Activated CD4-positive, alpha-beta T cell treated with anti-CD3 and anti-CD28 coated beads for 48 hours (primary cell): ENCODE results near the gene BBS4.

Experiments used
- DNase-seq: peaks from one replicate; pipeline ENCODE4 v3.0.0-alpha.2; 2020

Gene BBS4

DNA sequence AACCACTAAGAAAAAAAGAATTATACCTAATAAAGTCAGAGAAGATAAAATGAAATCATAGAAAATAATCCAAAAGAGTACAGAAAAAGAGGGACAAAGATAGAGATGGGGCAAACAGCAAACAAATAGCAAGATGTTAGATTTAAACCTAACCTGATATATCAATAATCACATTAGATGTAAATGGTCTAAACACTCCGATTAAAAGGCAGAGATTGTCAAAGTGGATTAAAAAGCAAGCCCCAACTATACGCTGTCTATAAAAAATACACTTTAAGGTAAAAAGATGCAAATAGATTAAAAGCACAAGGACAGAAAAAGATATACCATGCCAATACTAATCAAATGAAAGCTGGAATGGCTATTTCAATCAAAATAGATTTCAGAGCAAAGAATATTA, 80.8 kb downstream of the BBS4 start:
- no peak for DNase-seq

DNA sequence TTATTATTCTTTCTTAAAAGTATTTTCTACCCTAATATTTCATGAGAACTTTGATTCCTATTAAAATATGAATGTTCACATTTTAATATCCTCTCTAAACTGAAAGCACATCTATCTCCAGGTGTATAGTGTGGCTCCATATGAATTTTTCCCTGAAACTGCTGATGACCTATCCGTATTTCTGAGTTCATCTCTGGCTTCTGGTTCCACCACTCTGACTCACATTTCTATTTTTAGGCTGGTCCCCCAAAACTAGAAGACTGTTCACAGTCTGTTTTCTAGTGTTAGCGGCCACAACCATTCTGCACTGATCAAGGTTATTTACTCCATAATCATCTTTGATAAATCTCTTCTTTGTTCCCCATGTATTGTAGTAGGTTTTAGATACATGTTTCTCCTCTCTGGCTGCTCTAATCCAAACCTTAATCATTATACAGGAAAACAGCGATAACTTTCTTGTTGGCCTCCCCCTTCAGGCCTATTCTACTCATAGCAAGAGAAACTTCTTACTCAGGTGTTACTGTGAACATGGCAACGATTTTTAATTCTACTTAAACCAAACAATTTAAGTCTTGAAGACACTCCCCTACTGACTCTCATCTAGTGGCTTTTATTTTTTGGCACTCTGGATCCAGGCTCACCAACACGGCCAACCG, 84.8 kb downstream of the BBS4 start:
- no peak for DNase-seq

DNA sequence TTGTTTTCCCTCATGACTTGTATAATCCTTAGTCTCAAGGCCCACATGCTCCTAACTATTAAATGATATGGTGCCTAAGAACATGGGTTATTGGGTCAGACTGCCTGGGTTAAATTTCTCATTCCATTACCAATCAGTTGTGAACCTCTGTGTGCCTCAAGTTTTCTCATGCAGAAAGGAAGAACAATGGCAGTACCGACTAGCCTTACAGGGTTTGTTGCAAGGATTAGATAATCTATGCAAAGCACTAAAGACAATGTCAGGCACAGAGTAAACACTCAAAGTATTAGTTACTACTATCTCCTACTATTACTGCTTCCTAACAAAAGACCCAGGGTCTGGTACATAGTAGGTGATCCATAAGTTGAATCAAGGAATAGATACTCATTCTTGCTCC, 85.3 kb downstream of the BBS4 start:
- DNase-seq: no peak

DNA sequence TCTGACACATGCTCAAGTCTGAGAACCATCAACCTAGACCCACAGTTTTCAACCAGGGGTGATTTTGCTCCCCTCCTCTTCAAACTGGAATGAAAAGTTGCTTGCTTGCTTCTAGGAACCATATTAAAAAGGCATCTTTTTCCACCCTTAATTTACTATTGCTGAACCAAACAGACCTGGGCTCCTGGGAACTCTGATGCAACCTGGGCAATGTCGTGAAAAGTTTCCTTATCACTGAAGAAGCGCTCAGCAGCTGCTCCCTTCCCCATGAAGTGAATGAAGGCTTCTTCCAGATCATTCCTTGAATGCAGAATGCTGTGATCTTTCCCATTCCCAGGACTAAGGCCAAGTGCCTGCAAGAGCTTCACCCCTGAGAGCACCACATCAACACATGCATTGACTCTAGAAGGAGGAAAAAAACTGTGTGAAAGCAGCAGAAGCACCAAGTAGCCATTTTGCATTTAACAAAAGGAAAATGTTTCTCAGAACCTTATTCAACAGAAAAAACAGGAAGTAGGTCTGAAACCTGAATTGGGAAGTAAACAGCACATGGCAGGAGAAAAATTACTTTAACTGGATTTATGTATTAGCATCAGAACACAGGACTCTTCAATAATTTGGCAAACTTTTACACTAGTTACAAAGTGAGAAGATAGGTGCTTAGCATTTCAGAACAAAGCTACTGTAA, 88.8 kb downstream of the BBS4 start:
- no peak for DNase-seq

DNA sequence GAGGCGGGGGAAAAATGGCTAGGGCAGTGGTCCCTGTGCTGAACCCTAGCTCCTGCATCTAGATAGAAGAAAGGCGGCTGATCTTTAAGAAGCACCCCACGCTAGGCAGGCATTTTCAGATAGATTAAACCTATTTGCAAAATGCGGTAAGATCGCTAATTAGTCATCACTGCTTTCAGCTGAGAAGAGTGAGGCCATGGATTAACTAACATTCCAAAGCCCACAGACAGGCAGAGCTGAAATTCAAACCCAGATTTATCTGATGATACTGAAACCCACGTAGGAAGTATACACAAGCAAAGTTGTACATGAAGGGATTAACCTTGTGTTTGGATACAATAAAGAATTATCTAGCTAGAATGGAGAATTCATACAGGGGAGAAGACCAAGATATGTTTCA, 92.8 kb downstream of the BBS4 start:
- DNase-seq: no peak

DNA sequence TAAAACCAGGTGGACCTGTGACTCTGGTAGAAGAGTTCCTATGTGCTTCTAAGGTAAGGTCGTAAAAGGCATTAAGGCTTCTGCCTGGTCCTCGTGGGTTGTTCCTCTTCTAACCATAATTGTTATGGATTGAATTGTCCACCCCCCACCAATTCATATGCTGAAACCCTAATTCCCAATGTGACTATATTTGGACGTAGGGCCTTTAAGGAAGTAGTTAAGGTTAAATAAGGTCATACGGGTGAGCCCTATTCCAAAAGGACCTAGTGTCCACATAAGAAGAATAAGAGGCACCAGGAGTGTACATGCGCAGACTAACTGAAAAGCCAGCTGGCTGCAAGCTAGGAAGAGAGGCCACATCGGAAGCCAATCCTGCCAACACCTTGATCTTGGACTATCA, 95.6 kb downstream of the BBS4 start:
- no peak for DNase-seq

DNA sequence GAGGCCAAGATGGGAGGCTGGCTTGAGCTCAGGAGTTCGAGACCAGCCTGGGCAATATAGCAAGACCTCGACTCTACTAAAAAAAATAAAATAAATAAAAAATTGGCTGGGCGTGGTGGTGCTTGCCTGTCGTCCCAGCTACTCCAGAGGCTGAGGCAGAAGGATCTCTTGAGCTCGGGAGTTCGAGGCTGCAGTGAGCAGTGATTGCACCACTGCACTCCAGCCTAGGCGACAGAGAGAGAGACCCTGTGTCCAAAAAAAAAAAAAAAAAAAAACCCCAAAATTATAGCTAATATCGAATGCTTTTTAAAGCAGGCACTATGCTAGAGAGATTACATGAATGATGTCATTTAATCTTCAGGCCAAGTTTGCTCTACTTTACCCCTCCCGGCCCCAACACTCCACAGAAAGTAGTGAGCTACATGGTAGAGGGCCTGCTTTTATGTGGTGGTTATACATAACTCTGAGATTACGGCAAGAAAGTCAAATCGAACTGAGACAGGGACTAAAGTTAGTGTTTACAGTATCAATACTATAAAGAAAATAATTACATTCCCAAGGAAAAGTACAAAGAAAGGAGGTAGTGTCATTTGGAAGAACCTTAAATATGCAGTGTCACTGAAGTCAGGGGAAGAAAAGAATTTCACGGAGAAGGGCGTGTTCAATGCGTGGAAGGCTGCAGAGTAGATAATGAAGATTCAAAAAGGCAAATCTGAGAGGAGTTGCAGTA, 96.4 kb downstream of the BBS4 start:
- peak; percentile 35 for DNase-seq

DNA sequence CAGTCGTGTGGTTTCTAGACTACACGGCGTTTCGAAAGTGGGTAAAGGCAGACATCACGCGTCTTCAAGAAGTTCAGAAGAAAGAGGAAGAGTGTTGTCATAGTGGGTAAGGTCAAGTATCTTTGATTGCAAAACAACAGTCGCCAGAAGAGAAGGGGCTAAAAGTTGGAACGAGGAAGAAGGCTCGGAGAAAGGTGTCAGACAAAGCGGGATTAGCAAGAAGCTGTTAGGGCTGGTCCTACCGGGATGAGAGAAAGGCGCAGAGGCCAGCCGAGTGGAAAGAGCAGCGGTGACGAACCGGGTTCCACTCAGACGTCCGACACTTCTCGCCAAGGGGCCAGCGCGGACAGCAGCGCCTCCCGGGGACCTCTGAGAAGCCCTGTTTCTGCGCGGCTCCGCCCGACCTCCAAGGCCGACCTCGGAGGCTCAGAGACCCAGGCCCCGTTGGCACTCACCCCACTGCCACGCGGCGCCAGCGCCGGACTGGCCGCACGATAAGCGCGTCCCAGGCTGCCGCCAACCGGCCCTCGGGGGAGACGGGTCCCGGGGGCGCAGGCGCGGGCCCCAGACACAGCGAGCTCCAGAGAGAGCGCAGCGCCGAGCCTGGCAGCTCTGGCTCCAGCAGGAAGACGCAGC, 97.1 kb downstream of the BBS4 start:
- DNase-seq: peak; percentile 51

DNA sequence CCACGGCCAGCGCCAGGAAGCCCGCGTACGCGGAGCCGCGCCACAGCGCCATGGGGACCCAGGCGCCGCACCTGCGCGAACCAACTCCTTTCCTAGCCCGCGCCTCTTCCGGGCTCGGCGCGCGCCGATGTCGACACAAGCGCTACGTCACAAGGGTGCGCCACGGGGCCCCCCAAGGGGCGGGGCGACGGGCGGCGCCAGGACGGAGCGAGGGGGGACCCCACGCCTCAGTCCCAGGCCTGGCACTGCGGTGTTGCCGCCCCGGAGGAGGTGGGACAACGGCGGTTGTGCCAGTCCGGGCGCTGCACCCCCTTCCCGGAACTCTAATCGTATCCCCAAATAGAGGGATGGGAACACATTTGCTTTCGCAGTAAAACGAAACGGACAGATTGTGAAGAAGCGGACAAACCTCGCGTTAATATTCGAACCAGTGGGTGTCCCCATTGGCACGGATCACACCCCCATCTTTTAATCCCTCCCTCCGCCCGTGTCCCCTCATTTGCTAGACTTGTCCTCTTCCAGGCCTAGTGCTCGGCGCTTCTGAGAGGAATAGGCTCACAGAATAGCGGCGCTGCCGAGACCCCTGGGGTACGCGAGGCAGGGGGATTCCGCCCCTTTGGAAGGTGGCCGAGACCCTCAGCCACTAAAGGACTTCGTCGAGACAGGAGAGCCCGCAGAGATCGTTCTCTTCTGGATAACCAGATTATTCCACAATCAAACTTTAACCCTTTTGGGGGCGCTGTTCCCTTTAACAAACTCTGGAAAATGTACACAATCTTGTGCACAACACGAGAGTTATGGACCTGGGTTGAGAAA, 97.8 kb downstream of the BBS4 start, which contains the start of gene ADPGK:
Gene ADPGK, minus strand, starts transcription at position 119 of the 816 bp plus-strand sequence. Its CDS starts 67 bp downstream, at position 52.
- DNase-seq: peak; percentile 93

DNA sequence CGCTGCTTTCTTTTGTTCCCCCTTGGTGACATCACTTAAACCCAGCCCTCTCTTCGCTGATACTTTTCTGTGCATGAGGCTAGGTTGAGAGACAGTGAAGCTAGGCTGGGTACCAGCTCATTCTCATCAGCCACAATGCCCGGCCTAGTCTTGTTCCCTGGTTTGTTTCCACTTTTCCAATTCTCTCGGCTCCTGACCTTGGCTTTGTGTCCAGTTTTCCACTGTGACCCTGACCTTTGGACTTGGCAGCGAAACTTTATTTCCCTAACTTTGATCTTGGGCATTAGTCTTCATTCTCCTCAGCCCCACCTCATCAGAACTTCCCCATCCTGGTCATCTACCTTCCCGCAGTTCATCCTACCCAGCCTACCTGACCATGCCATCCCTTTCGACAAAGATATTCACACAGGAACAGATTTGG, 98.5 kb downstream of the BBS4 start:
- DNase-seq: no peak

DNA sequence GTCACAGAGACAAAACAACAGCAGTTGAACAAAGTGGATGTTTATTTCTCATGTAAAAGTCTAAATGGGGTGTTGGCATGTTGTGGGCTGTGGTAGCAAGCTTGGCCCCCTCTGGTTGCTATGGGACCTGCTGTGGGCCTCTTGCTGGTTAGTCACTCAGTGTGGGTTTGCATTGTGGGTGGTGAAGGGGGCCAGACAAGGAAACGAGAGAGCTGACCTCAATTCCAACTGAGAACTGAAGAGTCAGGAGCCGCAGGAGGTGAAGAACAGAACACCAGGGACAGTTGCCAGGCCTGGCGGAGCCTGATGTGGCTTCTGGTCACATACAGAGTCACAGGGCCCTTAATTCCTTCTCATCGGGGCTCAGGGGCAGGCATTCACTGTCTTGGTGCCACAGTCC, 99.4 kb downstream of the BBS4 start:
- DNase-seq: peak; percentile 67

DNA sequence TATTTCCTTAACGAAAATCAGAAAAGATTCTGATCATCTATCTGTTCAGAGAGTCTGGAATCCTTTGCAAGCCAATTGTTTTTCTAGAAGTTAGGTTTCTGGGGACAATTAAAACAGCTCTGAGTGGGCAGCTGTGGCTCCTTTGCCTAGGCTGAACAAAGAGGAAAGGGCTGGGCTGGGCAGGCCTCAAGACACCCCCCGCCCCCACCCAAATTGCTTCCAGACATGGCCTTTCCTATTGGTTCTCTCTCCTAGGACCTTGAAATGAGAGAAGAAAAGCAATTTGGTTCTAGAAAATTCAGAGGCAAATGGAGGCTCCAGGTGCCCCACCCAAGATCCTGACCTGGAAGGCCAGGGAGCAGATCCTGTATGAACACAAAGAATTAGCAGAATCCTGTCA, 99.8 kb downstream of the BBS4 start:
- DNase-seq: no peak

DNA sequence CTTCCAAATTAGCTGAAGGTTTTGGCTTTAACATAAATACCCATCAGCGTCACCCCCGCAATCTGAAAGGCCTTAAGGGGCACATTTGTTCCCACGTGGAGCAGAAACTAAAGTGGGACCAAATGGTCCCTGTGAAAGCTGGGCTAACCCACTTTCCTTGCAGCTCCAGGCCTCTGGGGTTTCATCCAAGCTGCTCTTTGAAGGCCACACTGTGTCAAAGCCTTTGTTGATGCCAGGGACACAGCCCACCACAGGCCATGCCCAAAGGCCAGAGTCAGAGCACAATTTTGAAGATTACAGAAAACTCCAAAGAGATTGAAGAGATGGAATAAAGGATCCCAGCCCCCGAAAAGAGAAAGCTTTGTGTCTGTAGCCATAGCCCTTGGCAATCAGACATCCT, 100.2 kb downstream of the BBS4 start:
- DNase-seq: no peak

DNA sequence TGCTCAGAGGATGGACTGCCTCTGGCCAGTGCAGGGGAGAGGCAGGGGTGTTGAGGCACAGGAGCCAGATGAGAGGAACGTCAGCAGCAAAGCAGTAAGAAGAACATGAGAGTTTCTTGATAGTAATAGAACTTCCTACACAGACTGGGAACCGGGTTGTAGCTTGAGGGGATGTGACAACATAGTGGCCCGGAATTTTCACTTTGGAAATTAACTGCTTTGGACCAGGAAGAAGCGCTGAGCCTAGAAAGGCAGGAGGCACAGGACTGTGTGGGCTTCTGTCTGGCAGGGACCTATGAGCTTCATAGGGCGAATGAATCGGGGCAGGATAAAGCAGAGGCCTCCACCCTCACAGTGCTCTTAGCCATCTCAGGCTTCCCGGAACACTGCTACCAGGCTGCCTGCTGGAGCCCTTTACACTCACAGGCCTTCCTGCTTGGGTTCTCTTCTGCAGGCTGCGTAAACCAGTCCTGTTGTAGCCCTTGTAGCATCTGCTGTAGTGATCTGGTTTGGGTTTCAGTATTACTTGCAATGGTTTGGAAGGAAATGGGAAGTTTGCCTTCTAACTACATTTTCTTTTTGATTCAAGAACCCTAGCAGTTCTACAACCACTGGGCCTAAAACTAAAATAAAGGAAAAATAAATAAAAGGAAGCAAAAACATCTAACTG, 100.8 kb downstream of the BBS4 start:
- DNase-seq: no peak

DNA sequence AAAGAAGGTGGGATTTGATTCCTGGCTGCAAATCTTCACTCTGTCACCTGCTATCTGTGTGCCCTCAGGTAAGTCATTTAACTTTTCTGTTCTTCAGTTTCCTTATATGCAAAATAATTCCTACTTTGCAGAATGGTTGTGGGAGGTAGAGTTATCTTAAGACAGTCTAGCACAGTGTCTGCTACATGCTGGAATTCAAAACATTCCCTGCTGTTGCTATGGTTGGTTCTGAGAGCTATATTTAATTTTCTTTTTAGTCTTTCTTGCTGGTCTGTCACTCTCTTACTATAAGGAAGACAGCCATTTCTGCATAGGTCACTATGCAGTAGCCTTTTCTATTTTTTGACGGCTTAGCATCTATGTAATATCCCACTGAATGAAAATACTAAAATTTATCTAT, 101.5 kb downstream of the BBS4 start:
- no peak for DNase-seq
